ENCODE results near the gene TMTC1. TPM values are rescaled to one million over a fixed set of nuclear protein-coding genes. Genes with fewer than 3 reads are reported as not detected.
A peak's percentile ranks its signal among the peaks of the same experiment; 100 is the strongest.

Gene TMTC1
- total and polyA plus RNA-seq, 2 experiments from 2014 or later: 6.8 to 14.0 TPM

DNA sequence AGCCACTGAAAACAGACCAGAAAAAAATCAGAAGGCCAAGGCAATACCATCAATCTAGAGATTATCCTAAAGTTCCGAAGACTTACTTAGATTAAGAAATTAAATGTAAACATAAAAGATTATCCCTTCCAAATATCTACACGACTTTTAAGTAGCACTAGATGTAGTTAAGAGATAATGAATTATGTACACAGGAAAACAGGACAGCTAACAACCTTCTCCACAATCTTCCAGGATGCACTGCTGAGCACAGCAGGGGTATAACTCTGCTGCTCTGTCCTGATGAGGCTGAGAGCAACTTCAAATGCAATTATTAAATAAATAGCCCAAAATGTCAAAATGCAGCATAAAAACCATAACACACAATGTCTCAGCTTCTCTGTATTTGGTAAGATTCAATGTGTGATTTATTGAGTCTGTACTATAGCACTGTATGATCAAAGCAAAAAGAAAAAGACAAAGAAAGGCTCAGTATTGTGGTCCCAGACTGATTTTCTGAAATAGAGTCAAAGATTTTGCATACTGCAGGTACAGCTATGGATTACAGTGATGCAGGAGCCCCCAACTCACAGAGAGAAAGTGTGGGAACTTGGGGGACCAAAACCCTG, 56.9 kb downstream of the TMTC1 start:
- Histone ChIP-seq H3K79me2 (no peaks in the 10 kb centered on the region), H3K4me3 (no peak overlapping the region), H3K27ac (no peak overlapping the region), H3K4me1 (ENCODE audit: insufficient read depth) (peaks cover 5% of the 10 kb centered on the region), H3K36me3 (replicated peaks; ENCODE audit: insufficient read depth, low read depth) (no peaks in the 10 kb centered on the region), H3K4me2 (no peak overlapping the region), H3K9me3 (ENCODE audit: low read depth) (no peaks in the 10 kb centered on the region), H3K9me2 (replicated peaks; ENCODE audit: insufficient read depth) (no peaks in the 10 kb centered on the region), H3K27me3 (no peaks in the 10 kb centered on the region), H4K20me1 (ENCODE audit: insufficient read depth, poor library complexity, severe bottlenecking) (no peaks in the 10 kb centered on the region), H2AFZ (no peak overlapping the region)
- TF ChIP-seq EZH2 (IDR thresholded peaks at IDR 0.05; ENCODE audit: borderline replicate concordance) (no peak), EZH2phosphoT487 (IDR thresholded peaks at IDR 0.05; ENCODE audit: low read depth, severe bottlenecking, unreplicated experiment) (no peak)
- TF ChIP-seq, protein P1, sequence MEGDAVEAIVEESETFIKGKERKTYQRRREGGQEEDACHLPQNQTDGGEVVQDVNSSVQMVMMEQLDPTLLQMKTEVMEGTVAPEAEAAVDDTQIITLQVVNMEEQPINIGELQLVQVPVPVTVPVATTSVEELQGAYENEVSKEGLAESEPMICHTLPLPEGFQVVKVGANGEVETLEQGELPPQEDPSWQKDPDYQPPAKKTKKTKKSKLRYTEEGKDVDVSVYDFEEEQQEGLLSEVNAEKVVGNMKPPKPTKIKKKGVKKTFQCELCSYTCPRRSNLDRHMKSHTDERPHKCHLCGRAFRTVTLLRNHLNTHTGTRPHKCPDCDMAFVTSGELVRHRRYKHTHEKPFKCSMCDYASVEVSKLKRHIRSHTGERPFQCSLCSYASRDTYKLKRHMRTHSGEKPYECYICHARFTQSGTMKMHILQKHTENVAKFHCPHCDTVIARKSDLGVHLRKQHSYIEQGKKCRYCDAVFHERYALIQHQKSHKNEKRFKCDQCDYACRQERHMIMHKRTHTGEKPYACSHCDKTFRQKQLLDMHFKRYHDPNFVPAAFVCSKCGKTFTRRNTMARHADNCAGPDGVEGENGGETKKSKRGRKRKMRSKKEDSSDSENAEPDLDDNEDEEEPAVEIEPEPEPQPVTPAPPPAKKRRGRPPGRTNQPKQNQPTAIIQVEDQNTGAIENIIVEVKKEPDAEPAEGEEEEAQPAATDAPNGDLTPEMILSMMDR (IDR thresholded peaks at IDR 0.05; ENCODE audit: poor library complexity): no peak
- DNase-seq (ENCODE audit: low spot score): no peak
- WGBS (ENCODE audit: low lambda C conversion rate, missing lambda C conversion rate): 50% methylated on average over 2 of the region's 2 CpGs

DNA sequence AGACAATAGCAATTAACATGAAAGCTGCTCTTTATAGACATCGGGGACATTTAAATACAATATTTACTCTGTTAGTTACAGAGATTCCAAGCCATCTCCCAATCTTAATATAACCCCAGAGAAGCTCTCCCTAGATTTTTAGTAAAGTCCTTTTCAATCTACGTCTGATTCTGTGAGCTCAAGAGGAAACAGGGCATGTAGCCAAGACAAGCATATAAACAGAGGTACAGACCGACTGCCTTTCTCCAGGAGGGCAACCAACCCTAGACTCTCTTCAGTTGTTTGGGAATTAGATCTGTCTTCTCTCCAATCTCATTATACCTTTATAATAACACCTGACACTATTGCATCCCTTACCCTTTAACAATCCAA, 57.4 kb downstream of the TMTC1 start:
- H3K79me2 ChIP-seq: no peaks in the 10 kb centered on the region
- peaks cover 5% of the 10 kb centered on the region for H3K4me1 ChIP-seq (ENCODE audit: insufficient read depth)
- no peak overlapping the region for H2AFZ ChIP-seq
- H4K20me1 ChIP-seq (ENCODE audit: insufficient read depth, poor library complexity, severe bottlenecking): no peaks in the 10 kb centered on the region
- H3K4me3 ChIP-seq: no peak overlapping the region
- peak overlapping the region; percentile 10 for H3K27ac ChIP-seq
- no peaks in the 10 kb centered on the region for H3K9me2 ChIP-seq (replicated peaks; ENCODE audit: insufficient read depth)
- DNase-seq (ENCODE audit: low spot score): no peak
- no peak for TF ChIP-seq EZH2 (IDR thresholded peaks at IDR 0.05; ENCODE audit: borderline replicate concordance)
- no peak for TF ChIP-seq EZH2phosphoT487 (IDR thresholded peaks at IDR 0.05; ENCODE audit: low read depth, severe bottlenecking, unreplicated experiment)
- TF ChIP-seq, protein P1 (IDR thresholded peaks at IDR 0.05; ENCODE audit: poor library complexity): no peak
- 34% methylated on average over 3 of the region's 3 CpGs for WGBS (ENCODE audit: low lambda C conversion rate, missing lambda C conversion rate)
- no peaks in the 10 kb centered on the region for H3K27me3 ChIP-seq
- no peaks in the 10 kb centered on the region for H3K9me3 ChIP-seq (ENCODE audit: low read depth)
- no peak overlapping the region for H3K4me2 ChIP-seq
- H3K36me3 ChIP-seq (replicated peaks; ENCODE audit: insufficient read depth, low read depth): no peaks in the 10 kb centered on the region

DNA sequence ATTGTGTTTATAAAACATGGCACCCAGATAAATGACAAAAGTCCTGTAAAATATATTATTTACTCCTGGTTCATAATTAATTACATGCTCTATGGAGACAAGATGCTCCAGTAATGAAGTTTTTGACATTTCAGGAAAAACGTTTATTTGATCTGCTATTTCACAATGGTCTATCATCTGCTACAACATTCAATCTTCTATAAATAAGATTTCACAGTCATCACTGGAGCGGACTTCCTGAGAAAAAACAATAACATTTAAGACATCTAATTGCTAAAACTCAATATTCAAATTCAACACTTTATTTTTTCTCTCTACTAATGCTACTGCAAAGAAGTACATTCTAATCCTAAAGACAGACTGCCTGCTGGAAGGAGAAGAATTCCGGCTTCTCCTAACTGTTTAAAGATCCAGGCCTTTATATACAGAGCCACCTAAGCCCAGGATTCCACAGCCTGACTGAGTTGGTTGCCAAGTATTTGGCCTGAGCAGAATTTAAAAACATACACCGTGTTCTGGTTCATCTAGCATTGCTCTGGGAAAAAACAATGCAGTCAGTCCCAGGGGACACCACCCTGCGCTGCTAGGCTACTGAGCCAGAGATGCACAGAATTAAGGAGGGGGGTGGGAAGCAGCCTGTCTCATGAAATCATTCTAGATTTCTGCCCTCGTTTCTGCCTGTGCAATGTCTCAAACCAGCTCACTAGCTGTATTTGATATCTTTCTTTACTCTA, 58.0 kb downstream of the TMTC1 start:
- H4K20me1 ChIP-seq (ENCODE audit: insufficient read depth, poor library complexity, severe bottlenecking): no peaks in the 10 kb centered on the region
- H3K4me1 ChIP-seq (ENCODE audit: insufficient read depth): peaks cover 5% of the 10 kb centered on the region
- H3K4me2 ChIP-seq: no peak overlapping the region
- H3K27ac ChIP-seq: peak overlapping the region; percentile 10
- TF ChIP-seq EZH2phosphoT487 (IDR thresholded peaks at IDR 0.05; ENCODE audit: low read depth, severe bottlenecking, unreplicated experiment): no peak
- TF ChIP-seq, protein P1 (IDR thresholded peaks at IDR 0.05; ENCODE audit: poor library complexity): no peak
- no peak for TF ChIP-seq EZH2 (IDR thresholded peaks at IDR 0.05; ENCODE audit: borderline replicate concordance)
- H3K79me2 ChIP-seq: no peaks in the 10 kb centered on the region
- peak; percentile 12 for DNase-seq (ENCODE audit: low spot score)
- H3K4me3 ChIP-seq: no peak overlapping the region
- WGBS (ENCODE audit: low lambda C conversion rate, missing lambda C conversion rate): 46% methylated on average over 6 of the region's 6 CpGs
- no peak overlapping the region for H2AFZ ChIP-seq
- no peaks in the 10 kb centered on the region for H3K27me3 ChIP-seq
- no peaks in the 10 kb centered on the region for H3K9me2 ChIP-seq (replicated peaks; ENCODE audit: insufficient read depth)
- H3K9me3 ChIP-seq (ENCODE audit: low read depth): no peaks in the 10 kb centered on the region
- no peaks in the 10 kb centered on the region for H3K36me3 ChIP-seq (replicated peaks; ENCODE audit: insufficient read depth, low read depth)

Measured in hepatocyte (in vitro differentiated cells).